SJCRH30 (cell line): ENCODE data around the gene INSL6. TPM values are rescaled to one million over a fixed set of nuclear protein-coding genes. Genes with fewer than 3 reads are reported as not detected.

ENCODE experiments used
- DNase-seq, 2 experiments: peaks; one replicate each; pipeline ENCODE4 v3.0.0-alpha.2; 2015 to 2020
- H3K27ac ChIP-seq: fragments of 250-450 bp; sonication (Bioruptor Pico); 2 replicates; pipeline ENCODE4 v1.5.1; 2020; ENCODE audit warnings: mild to moderate bottlenecking, moderate library complexity
- H3K27me3 ChIP-seq: fragments of 250-450 bp; sonication (Bioruptor Pico); 2 replicates; pipeline ENCODE4 v1.5.1; 2020; ENCODE audit warnings: mild to moderate bottlenecking, moderate library complexity
- H3K36me3 ChIP-seq: fragments of 250-450 bp; sonication (Bioruptor Pico); 2 replicates; pipeline ENCODE4 v1.5.1; 2020; ENCODE audit warnings: mild to moderate bottlenecking, moderate library complexity
- H3K4me1 ChIP-seq: fragments of 250-450 bp; sonication (Bioruptor Pico); 2 replicates; pipeline ENCODE4 v1.5.1; 2020; ENCODE audit warnings: mild to moderate bottlenecking, moderate library complexity
- H3K4me3 ChIP-seq: fragments of 250-450 bp; sonication (Bioruptor Pico); 2 replicates; pipeline ENCODE4 v1.5.1; 2020; ENCODE audit warnings: mild to moderate bottlenecking, moderate library complexity
- H3K9me3 ChIP-seq: fragments of 250-450 bp; sonication (Bioruptor Pico); replicated peaks from 2 replicates; pipeline ENCODE4 v1.5.1; 2020; ENCODE audit warnings: mild to moderate bottlenecking, moderate library complexity
- total RNA-seq: library from RNA; depleted of rRNA; stranded (reverse); fragments of >200 nt; shearing (Covaris generic); gene quantifications from 2 replicates; pipeline ENCODE4 v1.2.3, GENCODE V29; 2014; rRNA removed

The INSL6 gene
- total RNA-seq, 1 experiment from 2014 or later: not detected

DNA sequence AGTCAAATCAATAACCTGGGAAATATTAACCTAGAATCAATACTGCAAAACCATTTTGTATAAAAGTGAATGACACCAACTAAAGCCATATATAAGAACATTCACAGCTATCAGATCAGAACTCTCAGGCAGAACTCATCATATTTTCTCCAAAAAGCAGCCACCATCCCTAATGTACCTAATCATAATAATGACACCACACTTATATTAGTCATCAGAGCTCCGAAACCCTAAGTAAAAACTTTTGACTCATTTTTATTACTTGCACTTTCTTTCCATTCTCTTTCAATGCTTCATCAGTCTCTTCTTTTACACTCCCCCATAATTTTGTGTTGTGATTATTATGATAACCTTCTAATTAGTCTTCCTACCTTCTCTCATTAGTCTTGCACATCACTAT lies 45.3 kb downstream of the INSL6 start:
- Histone ChIP-seq H3K36me3 (no peaks in the 10 kb centered on the region), H3K9me3 (no peaks in the 10 kb centered on the region), H3K27ac (no peak overlapping the region), H3K4me3 (no peak overlapping the region), H3K27me3 (no peaks in the 10 kb centered on the region), H3K4me1 (no peaks in the 10 kb centered on the region)
- DNase-seq: no peak

DNA sequence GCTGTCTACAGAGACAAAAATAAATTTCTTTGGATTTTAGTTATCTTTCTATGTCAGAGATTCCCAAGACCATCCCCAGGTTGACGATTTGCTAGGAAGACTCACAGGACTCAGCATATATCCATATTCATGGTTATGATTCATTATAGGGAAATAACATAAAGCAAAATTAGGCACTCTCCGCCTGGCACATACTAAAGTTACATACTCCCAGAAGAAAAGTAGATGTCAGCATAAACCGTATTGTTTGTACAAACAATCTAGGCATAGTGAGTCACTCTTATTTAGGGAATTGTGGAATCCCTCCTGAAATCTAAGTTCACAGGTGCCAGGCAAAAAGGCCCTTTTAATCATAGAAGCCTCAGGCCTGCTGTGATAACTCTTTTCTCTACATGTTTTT lies 62.9 kb downstream of the INSL6 start:
- no peaks in the 10 kb centered on the region for H3K27me3 ChIP-seq
- no peak for DNase-seq
- no peaks in the 10 kb centered on the region for H3K4me1 ChIP-seq
- no peak overlapping the region for H3K27ac ChIP-seq
- no peak overlapping the region for H3K4me3 ChIP-seq
- H3K9me3 ChIP-seq: no peaks in the 10 kb centered on the region
- H3K36me3 ChIP-seq: no peaks in the 10 kb centered on the region

- Histone ChIP-seq H3K27me3 (no peaks in the 10 kb centered on the region), H3K9me3 (no peaks in the 10 kb centered on the region), H3K36me3 (no peaks in the 10 kb centered on the region), H3K27ac (no peak overlapping the region), H3K4me3 (no peak overlapping the region), H3K4me1 (no peaks in the 10 kb centered on the region)
- DNase-seq: no peak
Measured at GRCh38 chr9:5122116-5122515, 63.3 kb downstream of the INSL6 start.

GRCh38 chr9:5113994-5114748 lies 71.3 kb downstream of the INSL6 start:
- Histone ChIP-seq H3K4me3 (no peak overlapping the region), H3K36me3 (no peaks in the 10 kb centered on the region), H3K4me1 (no peaks in the 10 kb centered on the region), H3K27ac (no peak overlapping the region), H3K9me3 (no peaks in the 10 kb centered on the region), H3K27me3 (no peaks in the 10 kb centered on the region)
- DNase-seq: no peak

Other genes with a start within 250 kb of the INSL6 start
- gene JAK2, start 200.4 kb downstream of the INSL6 start, total RNA-seq: 3.7 TPM in 2 replicates
- gene INSL4, start 45.8 kb upstream of the INSL6 start, total RNA-seq: not detected in 2 replicates
- gene RLN2, start 119.1 kb upstream of the INSL6 start, total RNA-seq: not detected in 2 replicates
- gene RLN1, start 154.2 kb upstream of the INSL6 start, total RNA-seq: not detected in 2 replicates